GM20000 (cell line): ENCODE results near the gene AXL.

Experiments
- DNase-seq: peaks from one replicate; pipeline ENCODE4 v3.0.0; 2012; ENCODE audit warnings: low spot score
- TF ChIP-seq, protein P1 (sequence below): IDR thresholded peaks from 2 replicates; pipeline ENCODE4 v1.5.1; 2012; ENCODE audit warnings: mild to moderate bottlenecking, control low read depth; ENCODE audit errors: extremely low read depth, missing control alignments

Gene AXL

DNA sequence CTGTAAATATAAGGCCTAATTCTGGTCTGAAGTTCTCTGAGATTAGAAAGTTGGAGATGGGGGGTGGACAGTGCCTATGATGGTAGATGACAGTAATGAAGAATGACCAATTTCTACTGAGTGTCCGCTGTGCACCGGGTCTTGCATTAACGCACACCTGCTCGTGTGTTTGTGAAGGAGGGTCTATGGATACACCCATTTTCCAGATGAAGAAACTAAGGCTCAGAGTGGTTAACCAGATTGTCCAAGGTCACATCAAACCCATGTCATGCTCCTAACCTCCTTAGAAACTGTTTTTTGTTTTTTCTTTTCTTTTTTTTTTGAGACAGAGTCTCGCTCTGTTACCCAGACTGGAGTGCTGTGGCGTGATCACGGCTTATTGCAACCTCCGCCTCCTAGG, 13.7 kb downstream of the AXL start:
- no peak for DNase-seq
- TF ChIP-seq, protein P1, sequence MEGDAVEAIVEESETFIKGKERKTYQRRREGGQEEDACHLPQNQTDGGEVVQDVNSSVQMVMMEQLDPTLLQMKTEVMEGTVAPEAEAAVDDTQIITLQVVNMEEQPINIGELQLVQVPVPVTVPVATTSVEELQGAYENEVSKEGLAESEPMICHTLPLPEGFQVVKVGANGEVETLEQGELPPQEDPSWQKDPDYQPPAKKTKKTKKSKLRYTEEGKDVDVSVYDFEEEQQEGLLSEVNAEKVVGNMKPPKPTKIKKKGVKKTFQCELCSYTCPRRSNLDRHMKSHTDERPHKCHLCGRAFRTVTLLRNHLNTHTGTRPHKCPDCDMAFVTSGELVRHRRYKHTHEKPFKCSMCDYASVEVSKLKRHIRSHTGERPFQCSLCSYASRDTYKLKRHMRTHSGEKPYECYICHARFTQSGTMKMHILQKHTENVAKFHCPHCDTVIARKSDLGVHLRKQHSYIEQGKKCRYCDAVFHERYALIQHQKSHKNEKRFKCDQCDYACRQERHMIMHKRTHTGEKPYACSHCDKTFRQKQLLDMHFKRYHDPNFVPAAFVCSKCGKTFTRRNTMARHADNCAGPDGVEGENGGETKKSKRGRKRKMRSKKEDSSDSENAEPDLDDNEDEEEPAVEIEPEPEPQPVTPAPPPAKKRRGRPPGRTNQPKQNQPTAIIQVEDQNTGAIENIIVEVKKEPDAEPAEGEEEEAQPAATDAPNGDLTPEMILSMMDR, result no peak

DNA sequence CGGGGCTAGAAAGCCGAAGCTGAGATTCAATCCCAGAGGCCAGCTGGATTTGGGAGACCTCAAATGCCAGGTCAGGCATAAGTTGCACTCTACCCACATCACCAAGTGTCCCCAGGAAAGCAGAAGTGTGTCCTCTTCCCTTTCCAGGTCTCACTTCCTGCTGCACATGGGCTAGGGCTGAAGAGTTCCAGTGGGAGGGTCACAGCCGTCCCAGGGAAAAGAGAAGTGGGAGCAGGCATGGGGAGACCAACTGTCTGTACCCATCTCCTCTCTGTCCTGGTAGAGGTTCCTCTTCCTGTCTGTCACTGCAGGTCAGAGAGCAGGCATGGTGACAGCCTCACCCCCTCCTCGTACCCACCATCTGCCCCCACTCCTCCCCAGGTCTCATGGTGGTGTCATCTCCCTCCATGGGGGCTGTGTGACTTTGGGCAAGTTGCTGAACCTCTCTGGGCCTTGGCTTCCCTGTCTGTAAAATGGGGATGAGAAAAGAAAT, 14.8 kb downstream of the AXL start:
- TF ChIP-seq, protein P1, result no peak
- DNase-seq, result no peak

DNA sequence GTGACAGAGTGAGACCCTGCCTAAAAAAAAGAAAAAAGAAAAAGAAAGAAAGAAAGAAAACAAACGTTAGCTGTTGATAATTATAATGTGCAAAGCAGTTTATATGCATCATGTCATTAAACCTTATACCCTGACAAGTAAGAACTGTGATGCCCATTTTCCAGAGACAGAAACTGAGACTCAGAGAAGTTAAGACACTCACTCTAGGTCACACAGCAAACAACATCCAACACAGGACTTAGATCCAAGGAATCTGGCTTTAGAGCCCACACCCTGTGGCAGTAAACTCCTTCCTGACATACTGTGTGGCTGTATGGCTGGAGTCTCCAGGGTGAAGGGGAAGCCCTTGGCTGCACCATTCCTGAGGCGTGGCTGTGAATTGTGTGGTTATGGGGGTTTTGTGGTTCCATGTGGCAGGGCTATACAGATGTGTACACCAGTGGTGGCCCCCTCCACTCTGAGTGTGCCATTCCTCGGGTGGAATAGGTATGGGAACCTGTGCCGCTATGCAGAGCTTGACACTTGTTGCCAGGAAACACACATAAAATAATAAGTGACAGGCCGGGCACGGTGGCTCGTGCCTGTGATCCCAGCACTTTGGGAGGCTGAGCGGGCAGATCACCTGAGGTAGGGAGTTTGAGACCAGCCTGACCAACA, 15.6 kb downstream of the AXL start:
- no peak for DNase-seq
- TF ChIP-seq, protein P1, result no peak

DNA sequence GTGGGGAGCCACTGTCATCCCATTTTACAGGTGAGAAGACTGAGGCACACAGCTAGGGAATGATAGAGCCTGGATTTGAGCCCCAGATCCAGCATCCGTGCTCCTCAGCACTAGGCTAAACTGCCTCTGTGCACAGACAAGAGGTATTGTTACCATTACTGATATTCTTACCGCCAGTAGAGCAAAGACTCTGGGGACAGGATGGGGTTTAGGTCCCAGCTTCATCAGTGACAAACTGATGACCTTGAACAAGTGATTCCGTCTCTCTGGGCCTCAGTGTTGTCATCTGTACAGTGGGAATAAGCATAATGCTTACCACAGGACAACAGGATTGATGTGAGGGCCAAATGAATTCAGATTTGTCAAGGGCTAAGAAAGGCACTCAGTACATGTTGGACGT, 16.5 kb downstream of the AXL start:
- no peak for DNase-seq
- TF ChIP-seq, protein P1, result no peak

DNA sequence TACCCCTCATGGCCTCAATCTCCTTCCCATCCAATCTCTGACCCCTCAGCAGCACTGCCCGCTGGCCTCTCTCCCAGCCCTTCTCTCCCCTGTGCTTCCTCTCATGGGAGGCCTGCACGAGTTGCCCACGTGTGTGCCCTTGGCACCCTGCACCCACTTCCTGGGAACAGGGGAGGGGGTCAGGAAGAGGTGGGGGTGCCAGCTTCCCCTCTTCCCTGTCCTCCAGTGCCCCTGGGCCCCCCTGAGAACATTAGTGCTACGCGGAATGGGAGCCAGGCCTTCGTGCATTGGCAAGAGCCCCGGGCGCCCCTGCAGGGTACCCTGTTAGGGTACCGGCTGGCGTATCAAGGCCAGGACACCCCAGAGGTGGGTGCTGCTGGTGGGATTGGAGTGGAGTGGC, 19.2 kb downstream of the AXL start:
- DNase-seq, result no peak
- TF ChIP-seq, protein P1, result no peak

DNA sequence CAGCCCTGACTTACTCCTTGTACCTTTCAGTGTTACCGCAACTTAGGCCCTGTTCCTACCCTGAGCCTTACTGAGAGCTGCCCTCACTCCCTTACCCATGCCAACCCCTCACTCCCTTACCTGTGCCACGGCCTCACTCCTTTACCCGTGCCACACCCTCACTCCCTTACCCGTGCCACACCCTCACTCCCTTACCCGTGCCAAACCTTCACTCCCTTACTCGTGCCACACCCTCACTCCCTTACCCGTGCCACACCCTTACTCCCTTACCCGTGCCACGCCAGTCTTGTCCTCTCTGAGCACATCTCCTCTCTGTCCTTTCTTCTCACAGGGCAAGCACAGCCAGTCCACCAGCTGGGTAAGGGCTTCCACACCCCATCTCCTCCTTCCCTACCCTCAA, 20.3 kb downstream of the AXL start:
- DNase-seq, result no peak

DNA sequence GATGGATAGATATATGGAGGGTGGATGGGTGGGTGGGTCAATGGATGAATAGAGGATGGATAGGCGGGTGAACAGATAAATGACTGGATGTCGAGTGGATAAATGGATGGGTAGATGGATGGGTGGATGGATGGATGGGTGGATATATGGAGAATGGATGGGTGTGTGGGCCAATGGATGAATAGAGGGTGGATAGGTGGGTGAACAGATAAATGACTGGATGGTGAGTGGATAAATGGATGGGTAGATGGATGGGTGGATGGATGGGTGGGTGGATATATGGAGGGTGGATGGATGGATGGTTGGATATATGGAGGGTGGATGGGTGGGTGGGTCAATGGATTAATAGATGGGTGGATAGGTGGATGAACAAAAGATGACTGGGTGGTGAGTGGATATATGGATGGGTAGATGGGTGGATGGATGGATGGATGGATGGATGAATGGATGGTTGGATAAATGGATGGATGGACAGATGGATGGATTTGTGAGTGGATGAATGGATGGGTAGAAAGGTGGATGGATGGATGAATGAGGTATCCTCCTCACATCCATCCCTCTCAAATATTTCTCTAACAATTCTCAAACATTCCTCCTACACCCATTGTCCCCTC, 21.0 kb downstream of the AXL start:
- TF ChIP-seq, protein P1, result no peak

More for the DNA sequence above, 20.3 kb downstream of the AXL start:
- TF ChIP-seq, protein P1, result no peak

More for the DNA sequence above, 21.0 kb downstream of the AXL start:
- DNase-seq, result no peak
